H54 (cell line): ENCODE results near the gene INSC.

Experiments
- DNase-seq: peaks from one replicate; pipeline ENCODE4 v3.0.0; 2011; ENCODE audit warnings: low spot score, mixed read lengths; ENCODE audit not compliant: insufficient read length
- FAIRE-seq: peaks from 3 replicates; lab custom pipeline; 2011; peaks lifted over from hg19 to GRCh38; lab: Jason Lieb, UNC
- POLR2A ChIP-seq: IDR thresholded peaks from 2 replicates; pipeline ENCODE4 v1.6.1; 2011; ENCODE audit warnings: low read depth, mild to moderate bottlenecking, low read length

The INSC gene

DNA sequence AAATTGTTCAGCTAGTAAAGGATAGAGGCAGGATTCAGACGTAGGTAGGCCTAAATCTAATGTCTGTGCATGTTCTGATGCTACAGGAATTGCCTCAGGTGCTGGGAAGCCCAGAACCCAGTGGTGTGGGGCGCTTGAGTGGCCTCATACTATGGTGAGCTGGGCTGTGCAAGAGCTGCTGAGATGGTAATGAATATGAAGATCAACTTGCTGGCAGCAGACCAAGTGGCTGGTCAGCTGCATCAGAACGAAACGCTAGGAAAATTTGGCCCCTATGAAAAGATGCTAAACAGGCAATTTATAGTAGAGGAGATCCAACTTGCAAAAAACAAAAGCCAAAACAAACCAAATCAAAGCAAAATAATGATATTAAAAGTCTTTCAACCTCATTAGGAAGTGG is 102.7 kb downstream of the INSC start:
- FAIRE-seq (no peak), DNase-seq (no peak)
- TF ChIP-seq POLR2A, result no peak

DNA sequence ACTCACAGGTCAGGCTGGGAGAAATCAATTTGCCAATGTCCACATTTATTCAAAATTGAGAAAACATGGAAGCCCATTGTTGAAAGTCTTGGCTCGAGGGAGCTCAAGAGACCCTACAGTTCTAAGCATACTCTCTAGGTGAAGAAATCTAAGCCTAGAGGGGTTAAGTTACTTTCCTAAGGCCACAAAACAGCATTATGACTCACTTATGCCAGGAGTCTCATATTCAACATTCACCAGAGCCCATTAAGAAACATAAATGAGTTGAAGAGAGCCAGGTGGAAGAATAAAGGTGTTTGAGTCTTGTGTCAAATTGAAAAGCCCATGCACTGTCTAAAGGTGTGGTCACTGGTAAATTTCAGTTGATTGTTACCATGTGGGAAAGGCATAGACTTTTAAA is 108.1 kb downstream of the INSC start:
- no peak for TF ChIP-seq POLR2A
- DNase-seq (no peak), FAIRE-seq (no peak)

DNA sequence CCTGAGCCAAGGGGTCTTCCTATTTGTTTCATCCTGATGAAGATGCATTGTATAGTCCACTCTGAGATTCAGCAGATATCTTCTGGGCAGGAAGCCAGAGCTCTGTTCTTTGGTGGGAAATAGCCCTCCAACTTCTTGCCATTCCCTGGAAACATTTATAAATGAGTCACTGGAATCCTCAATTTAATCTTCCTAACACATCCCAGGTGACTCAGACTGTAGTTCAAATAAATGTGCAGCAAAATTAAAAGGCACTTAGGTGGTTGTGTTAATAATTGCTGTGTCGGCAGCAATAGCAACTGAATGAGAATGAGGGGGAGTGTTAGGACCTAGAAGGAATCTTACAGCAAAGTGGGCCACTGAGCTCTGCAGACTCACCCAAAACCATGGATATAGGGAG is 108.6 kb downstream of the INSC start:
- FAIRE-seq (no peak), DNase-seq (no peak)
- TF ChIP-seq POLR2A, result no peak

DNA sequence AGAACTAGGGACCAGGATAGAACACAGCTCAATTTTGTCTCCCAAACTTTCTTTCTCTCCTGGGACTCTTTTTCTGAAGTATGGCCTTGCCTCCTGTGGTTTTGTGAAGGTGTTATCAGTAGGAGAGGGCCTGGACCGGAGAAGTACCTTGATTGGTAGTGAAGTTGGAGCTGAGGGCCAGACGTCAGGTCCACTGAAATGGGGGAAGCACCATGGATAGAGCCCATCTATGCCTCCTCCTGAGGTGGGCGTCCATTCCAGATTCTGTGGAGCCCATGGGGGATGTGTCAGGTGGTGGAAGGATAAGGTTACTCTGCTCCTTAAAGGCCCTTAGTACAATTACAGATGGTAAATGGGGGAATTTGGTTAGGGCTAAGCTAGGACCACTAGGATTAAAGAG is 109.7 kb downstream of the INSC start:
- no peak for FAIRE-seq

DNA sequence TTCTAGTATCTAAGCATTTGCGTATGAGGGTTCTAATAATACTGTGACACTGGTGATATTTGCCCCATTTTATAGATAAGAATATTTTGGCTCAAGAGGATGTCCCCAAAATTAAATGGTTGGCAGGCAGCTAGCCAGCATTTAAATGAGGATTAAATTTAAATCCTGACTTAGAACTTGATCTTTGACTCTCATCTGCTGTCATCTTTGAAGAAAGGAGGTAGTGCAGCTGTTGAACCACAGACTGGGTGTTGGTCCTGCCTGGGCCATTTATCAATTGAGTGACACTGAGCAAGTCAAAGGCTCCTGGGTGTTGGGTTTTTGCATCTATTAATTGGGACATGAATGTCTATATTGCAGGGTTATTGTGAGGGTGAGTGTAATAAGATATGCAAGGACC is 112.3 kb downstream of the INSC start:
- no peak for TF ChIP-seq POLR2A
- no peak for FAIRE-seq
- DNase-seq, result no peak

More for the DNA sequence above, 109.7 kb downstream of the INSC start:
- DNase-seq, result no peak
- TF ChIP-seq POLR2A, result no peak

DNA sequence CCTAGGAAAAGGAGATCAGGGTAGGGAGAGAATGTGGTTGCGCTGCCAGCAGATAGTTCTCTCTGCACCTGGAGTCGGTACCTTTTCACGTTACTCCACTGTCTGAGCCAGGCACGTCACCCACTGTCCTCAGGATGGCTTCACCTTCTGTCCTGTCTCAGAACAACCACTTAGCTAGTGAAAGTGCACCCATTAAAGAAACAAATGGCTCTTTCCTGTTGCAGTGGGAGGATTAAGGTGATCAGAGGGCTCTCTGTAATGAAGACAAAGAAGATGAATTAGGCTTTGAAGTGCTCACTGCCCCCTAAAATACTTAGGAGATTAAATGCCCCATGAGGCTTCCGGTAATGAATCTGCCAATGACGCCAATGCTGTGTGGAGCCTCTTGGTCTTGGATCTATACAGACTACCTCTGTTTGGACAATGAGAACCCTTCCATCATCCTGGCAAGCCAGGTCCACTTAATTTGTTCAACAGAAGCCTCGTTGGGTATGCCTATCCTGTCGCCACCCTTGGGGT is 113.7 kb downstream of the INSC start:
- FAIRE-seq, result no peak
- TF ChIP-seq POLR2A, result no peak
- DNase-seq, result no peak

DNA sequence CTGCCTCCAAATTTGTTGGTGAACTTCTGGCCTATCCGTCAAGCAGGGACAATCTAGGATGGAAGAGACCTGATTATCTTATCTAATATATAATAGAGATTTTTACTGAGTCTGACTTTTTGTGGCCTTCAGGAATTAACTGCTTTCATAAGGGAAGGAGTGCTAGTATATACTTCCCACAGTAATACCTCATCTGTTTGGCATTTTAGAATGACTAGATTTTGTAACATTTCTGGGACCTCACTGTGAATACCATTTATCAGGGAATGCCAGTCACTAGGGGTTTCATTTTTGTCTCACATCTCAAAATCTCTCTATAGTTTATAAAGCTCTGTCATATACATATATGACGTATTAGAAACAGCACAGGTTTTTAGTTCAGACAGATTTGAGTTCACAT is 114.3 kb downstream of the INSC start:
- TF ChIP-seq POLR2A, result no peak
- no peak for DNase-seq
- no peak for FAIRE-seq

DNA sequence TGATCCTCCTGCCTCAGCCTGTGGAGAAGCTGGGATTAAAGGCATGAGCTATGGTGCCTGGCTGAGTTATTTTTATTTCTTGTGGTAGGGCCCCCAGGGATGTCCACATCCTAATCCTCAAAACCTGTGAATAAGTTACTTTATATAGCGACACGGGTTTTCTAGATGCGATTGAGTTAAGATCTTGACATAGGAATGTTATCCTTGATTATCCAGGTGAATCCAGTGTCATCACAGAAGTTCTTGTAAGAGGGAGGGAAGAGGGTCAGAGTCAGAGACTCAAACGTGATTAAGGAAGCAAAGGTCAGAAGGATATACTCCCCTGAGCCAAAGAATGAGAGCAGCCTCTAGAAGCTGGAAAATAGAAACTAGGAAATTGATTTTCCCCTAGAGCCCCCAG is 117.8 kb downstream of the INSC start:
- FAIRE-seq (no peak), DNase-seq (no peak)
- TF ChIP-seq POLR2A, result no peak

DNA sequence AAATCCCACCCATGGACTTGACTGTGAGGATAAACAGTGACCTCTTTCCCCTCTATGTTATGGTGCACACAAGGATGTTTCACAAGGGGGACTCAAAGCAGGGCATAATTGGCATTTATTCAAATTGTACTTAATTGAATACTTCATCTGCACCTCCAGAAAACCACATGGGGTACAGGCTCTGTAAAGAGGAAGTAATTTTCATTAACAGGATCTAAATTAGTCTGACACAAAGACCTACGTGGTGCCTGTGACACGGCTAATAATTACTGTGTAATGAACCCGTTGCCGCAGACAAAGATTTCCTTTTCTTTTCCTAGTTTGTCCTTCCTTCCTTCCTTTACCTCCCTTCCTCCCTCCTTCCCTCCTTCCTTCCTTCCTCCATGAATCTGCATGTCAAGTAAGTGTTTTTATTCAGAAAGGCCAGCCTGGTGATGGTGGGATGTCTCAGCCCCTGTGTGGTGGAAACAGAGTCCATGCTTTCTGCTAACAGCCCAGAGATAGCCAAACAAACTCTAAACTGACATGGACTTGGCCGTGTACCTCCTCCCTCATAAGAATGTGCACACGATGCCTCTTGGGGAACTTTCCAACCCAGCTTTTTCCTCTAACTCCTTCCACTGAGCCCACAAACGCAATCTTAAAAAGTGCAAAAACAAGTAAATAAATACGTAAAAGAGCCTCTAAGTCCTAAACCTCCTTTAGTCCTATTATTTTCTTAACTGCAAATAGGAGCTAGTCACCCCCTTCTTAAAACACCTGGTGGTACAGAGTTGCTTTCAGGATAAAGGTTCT is 118.8 kb downstream of the INSC start:
- FAIRE-seq (no peak), DNase-seq (no peak)
- no peak for TF ChIP-seq POLR2A

DNA sequence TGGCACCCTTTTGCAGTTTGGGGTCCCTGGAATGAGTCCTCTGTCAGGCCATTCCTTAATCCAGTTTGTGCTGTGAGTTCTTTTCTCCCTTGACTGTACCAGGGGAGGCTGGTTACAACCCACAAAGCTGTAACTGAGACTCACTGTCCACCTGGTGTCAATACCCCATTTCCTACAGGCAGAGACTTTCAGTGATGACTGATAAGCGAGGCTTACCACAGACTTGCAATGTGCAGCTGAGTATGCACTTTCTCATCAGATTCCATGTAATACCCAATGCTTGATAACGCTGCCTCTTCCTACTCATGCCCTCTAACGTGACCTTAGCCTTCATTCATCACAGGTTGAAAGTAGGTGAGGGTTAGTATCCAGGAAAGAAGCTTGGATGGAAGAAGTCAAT is 120.1 kb downstream of the INSC start:
- TF ChIP-seq POLR2A, result no peak
- DNase-seq, result no peak
- no peak for FAIRE-seq

DNA sequence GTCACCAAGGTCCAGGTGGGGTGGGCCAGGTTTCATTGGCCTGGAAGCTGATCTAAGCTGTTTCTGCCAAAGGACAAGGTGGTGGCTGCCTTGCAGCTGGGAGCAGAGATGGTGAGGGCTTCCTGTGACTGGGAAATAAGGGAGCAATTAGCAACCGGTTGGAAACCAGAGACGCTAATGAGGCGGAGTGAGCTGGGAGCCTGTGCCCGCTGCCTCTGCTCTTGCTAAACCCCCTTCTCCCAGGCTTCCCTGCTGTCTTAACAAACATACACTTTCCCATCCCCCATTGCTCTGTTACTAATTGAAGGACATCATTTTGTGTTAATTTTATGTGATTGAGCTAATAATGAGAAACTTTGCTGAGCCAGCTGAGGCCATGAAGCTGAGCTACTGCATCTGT is 121.8 kb downstream of the INSC start:
- no peak for FAIRE-seq
- DNase-seq, result no peak
- no peak for TF ChIP-seq POLR2A

DNA sequence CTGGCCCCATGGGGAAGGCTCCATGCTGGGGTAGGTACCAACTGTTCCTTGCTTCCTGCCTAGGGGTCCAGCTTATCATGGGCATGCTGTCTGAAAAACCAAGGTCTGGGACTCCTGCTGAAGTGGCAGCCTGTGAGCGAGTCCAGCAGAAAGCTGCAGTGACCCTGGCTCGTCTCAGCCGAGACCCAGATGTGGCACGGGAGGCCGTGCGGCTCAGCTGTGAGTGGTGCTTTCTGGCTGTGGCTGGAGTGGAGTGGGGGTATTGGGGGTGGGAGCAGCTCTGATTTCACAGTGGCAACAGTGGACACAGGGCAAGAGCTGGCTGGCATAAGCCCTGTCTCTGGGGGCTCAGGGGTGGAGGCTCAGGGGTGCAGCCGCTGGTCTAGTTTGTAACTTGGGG is 124.1 kb downstream of the INSC start:
- FAIRE-seq (no peak), DNase-seq (no peak)
- TF ChIP-seq POLR2A, result no peak

DNA sequence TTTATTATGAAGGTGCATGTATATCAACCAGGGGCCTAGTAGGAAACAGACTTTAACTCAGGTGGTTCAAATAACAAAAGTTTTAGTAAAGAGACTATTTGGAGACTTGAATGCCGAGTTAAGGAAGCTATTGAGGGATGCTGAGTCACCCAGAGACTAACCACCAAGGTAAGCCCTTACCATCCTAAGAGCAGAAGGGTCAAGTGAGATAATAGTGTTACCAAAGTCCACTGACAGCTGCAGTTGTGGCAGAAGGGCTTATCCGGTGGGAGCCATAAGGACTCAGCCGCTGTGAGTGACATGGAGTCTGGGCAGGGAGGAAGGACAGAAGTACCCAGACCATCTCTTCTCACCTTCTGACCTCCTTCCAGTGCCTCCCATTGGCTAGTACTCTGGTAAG is 134.0 kb downstream of the INSC start:
- no peak for FAIRE-seq
- DNase-seq, result no peak
- TF ChIP-seq POLR2A, result no peak

DNA sequence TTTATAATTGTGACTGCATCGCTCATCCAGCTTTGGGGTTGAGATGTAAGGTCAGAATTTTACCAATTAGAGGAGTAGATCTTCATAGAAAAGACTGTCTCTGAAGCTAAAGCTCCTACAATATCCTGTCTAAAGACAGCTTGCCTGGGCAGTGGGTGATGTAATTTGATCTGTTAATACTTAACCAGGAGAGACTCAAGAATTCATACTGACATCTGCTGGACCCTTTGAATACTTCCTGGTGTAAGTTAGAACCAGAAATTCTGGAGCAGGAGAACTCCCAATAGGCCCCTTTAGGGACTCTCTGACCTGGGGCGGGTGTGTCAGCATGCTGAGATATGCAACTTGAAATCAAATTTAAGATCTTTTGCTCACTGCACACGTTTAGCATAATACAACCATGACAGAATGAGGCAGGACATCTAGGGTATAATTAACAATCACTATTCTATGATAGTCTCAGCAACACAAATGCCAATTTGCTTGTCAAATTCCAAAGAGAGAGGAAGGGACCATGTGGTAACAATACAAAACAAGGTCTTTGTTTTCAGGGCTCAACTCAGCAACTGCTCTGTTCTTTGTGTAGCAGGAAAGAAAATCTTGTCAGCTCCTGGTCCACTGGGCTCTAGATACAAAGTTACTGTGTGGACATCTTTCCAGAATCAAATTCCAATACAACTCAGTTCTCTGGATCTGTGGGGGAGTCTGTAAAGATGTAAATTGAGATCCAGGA is 143.9 kb downstream of the INSC start:
- DNase-seq (no peak), FAIRE-seq (no peak)
- no peak for TF ChIP-seq POLR2A

DNA sequence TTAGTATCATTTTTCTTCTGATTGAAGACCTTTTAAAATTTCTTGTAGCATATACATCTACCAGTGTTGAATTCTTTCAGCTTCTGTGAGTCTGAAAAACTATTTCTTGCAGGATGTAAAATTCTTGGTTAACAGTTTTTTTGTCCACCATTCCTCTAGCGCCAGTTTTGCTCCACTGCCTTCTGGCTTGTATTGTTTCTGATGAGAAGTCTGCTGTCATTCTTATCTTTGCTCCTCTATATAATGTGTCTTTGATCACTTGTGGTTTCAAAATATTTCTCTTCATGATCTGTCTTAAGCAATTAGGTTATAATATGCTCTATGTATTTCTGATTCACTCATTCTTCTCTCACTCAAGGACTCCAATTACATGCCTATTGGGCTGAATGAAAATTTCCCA is 152.3 kb downstream of the INSC start:
- TF ChIP-seq POLR2A, result no peak
- FAIRE-seq, result no peak
- no peak for DNase-seq

DNA sequence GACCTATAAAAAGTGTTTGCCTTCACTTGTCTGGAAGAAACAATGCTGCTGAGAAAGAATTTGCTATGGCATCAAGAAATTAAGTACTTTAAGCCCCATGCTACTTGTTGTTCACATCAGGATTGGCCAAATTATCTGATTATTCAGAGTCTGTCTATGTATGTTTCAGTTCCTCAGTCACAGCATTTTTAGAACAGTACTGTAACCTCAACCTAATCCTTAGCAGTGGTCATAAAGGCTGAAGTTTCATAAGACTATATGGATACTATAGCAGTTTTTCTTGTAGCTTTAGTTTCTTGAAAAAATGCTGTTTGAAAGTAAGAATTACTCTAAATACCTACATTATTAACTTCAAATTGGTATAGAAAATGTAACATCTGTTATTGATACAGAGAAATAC is 153.9 kb downstream of the INSC start:
- FAIRE-seq (no peak), DNase-seq (no peak)
- TF ChIP-seq POLR2A, result no peak
